LNCaP clone FGC (cell line): ENCODE results near the gene RFX6.

Experiments used
- DNase-seq: peaks from one replicate; pipeline ENCODE4 v3.0.0-alpha.2; 2011; ENCODE audit warnings: low read depth
- H3K4me3 ChIP-seq: 2 replicates; pipeline ENCODE4 v1.5.1; 2011; ENCODE audit warnings: mild to moderate bottlenecking, low read depth, low read length, control low read depth
- CTCF ChIP-seq: IDR thresholded peaks from 2 replicates; pipeline ENCODE4 v1.5.1; 2012; ENCODE audit warnings: mild to moderate bottlenecking; ENCODE audit not compliant: control insufficient read depth, insufficient read depth; ENCODE audit errors: extremely low read depth

The RFX6 gene

GRCh38 chr6:116881236-116881635, 4.2 kb downstream of the RFX6 start:
- DNase-seq: no peak
- TF ChIP-seq CTCF: peak; percentile 37
- no peak overlapping the region for H3K4me3 ChIP-seq

- no peak for DNase-seq
- no peak for TF ChIP-seq CTCF
- no peak overlapping the region for H3K4me3 ChIP-seq
These were observed 6.0 kb downstream of the RFX6 start for GRCh38 chr6:116883005-116883404.

GRCh38 chr6:116884530-116884929, 7.5 kb downstream of the RFX6 start:
- DNase-seq: no peak
- no peak overlapping the region for H3K4me3 ChIP-seq
- TF ChIP-seq CTCF: no peak

GRCh38 chr6:116887168-116887567, 10.1 kb downstream of the RFX6 start:
- no peak for TF ChIP-seq CTCF
- DNase-seq: no peak
- H3K4me3 ChIP-seq: no peak overlapping the region

GRCh38 chr6:116887894-116888293, 10.9 kb downstream of the RFX6 start:
- no peak overlapping the region for H3K4me3 ChIP-seq
- DNase-seq: no peak
- TF ChIP-seq CTCF: no peak

GRCh38 chr6:116888732-116889360, 11.8 kb downstream of the RFX6 start:
- TF ChIP-seq CTCF: no peak
- DNase-seq: peak; percentile 72
- no peak overlapping the region for H3K4me3 ChIP-seq

GRCh38 chr6:116894669-116895068, 17.6 kb downstream of the RFX6 start:
- H3K4me3 ChIP-seq: no peak overlapping the region
- DNase-seq: no peak
- TF ChIP-seq CTCF: no peak
